ENCODE results near the gene CLIP4. TPM values are rescaled to one million over a fixed set of nuclear protein-coding genes. Genes with fewer than 3 reads are reported as not detected.

Gene CLIP4
- total RNA-seq, 1 experiment from 2014 or later, result 18.2 TPM

GRCh38 chr2:29068513-29068912 is 46.7 kb upstream of the CLIP4 start:
- intact Hi-C loops (cut with micrococcal nuclease; ENCODE audit: unreplicated experiment), result no loop called here
- no peaks in the 10 kb centered on the region for H3K27me3 ChIP-seq (replicated peaks; ENCODE audit: insufficient read depth, low read depth, low read length, poor library complexity)
- no peak for DNase-seq (ENCODE audit: low spot score)
- no peak overlapping the region for H3K27ac ChIP-seq (ENCODE audit: low read depth, low read length, poor library complexity, severe bottlenecking)
- H3K36me3 ChIP-seq (ENCODE audit: insufficient read depth, low read length, poor library complexity, severe bottlenecking), result no peaks in the 10 kb centered on the region
- CTCF ChIA-PET, result no interaction called here
- no peaks in the 10 kb centered on the region for H3K4me1 ChIP-seq (ENCODE audit: insufficient read depth, low read length, poor library complexity, severe bottlenecking)
- H3K9me3 ChIP-seq (ENCODE audit: low read depth, low read length, poor library complexity, severe bottlenecking), result no peaks in the 10 kb centered on the region
- no peak for TF ChIP-seq EZH2 (IDR thresholded peaks at IDR 0.05; ENCODE audit: borderline replicate concordance, low read depth, low read length, poor library complexity, severe bottlenecking)
- no peak for TF ChIP-seq CTCF (conservative IDR thresholded peaks at IDR 0.05; ENCODE audit: low read depth, low read length)
- no TSS peak for BruUV-seq (replicated peaks)
- POLR2A ChIA-PET (ENCODE audit: low non-redundant PET), result no interaction called here
- H3K4me3 ChIP-seq (ENCODE audit: low read depth, low read length, poor library complexity, severe bottlenecking), result no peak overlapping the region

- no peak overlapping the region for H3K4me3 ChIP-seq (ENCODE audit: low read depth, low read length, poor library complexity, severe bottlenecking)
- ChIA-PET CTCF (no interaction called here), POLR2A (ENCODE audit: low non-redundant PET) (no interaction called here)
- H3K27ac ChIP-seq (ENCODE audit: low read depth, low read length, poor library complexity, severe bottlenecking), result no peak overlapping the region
- no peaks in the 10 kb centered on the region for H3K4me1 ChIP-seq (ENCODE audit: insufficient read depth, low read length, poor library complexity, severe bottlenecking)
- intact Hi-C loops (cut with micrococcal nuclease; ENCODE audit: unreplicated experiment), result no loop called here
- no peaks in the 10 kb centered on the region for H3K36me3 ChIP-seq (ENCODE audit: insufficient read depth, low read length, poor library complexity, severe bottlenecking)
- no TSS peak for BruUV-seq (replicated peaks)
- no peak for DNase-seq (ENCODE audit: low spot score)
- no peak for TF ChIP-seq CTCF (conservative IDR thresholded peaks at IDR 0.05; ENCODE audit: low read depth, low read length)
- no peak for TF ChIP-seq EZH2 (IDR thresholded peaks at IDR 0.05; ENCODE audit: borderline replicate concordance, low read depth, low read length, poor library complexity, severe bottlenecking)
- no peaks in the 10 kb centered on the region for H3K27me3 ChIP-seq (replicated peaks; ENCODE audit: insufficient read depth, low read depth, low read length, poor library complexity)
- H3K9me3 ChIP-seq (ENCODE audit: low read depth, low read length, poor library complexity, severe bottlenecking), result no peaks in the 10 kb centered on the region
Measured at GRCh38 chr2:29070526-29070925, 44.7 kb upstream of the CLIP4 start.

DNA sequence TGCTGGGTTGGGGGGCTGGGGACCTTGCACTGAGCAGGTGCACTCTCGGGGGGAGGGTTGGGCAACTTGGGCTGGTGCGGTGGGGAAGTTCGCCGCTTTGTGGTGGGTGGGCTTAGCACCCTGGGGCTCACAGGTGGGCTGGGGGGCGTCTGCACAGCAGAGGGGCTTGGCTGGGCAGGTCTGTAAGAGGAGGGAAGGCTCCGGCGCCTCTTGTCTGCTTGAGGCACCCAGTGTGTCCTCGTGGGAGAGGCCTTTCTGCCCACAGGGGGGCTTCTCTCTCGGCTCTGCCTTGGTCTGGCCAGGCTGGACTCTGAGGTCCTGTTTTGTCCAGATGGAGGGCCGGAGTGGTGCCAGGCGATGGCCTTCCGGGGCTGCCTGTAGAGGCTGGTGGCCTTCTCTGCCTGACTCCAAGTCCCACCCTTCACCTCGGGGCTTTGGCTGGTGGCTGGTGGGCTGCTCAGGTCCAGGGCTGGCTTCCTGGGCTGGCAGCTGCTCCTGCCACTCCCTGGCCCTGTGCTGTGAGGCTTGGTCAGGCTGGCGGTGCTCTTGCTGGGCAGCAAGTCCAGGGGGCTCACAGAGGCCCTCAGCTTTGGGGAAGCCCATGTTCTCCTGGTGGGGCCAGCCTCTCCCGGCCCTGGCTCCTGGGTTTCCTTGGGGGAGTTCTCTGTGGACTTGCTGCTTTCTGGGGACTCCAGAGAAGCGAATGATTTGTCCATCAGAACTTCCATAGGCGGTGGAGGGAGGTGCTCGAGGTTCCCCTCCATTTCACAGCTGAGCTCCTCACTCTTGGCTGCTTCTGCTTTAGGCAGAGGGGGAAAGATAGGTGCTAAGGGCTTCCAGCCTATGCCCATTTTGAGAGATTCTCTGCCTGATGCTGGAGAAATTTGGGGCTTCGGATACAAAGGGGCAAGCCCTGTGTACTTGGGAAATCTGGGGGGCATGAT is 43.9 kb upstream of the CLIP4 start:
- no peak for DNase-seq (ENCODE audit: low spot score)
- no peaks in the 10 kb centered on the region for H3K27me3 ChIP-seq (replicated peaks; ENCODE audit: insufficient read depth, low read depth, low read length, poor library complexity)
- ChIA-PET CTCF (no interaction called here), POLR2A (ENCODE audit: low non-redundant PET) (no interaction called here)
- TF ChIP-seq CTCF (conservative IDR thresholded peaks at IDR 0.05; ENCODE audit: low read depth, low read length) (no peak), EZH2 (IDR thresholded peaks at IDR 0.05; ENCODE audit: borderline replicate concordance, low read depth, low read length, poor library complexity, severe bottlenecking) (no peak)
- H3K9me3 ChIP-seq (ENCODE audit: low read depth, low read length, poor library complexity, severe bottlenecking), result no peaks in the 10 kb centered on the region
- H3K4me1 ChIP-seq (ENCODE audit: insufficient read depth, low read length, poor library complexity, severe bottlenecking), result no peaks in the 10 kb centered on the region
- no peak overlapping the region for H3K27ac ChIP-seq (ENCODE audit: low read depth, low read length, poor library complexity, severe bottlenecking)
- intact Hi-C loops (cut with micrococcal nuclease; ENCODE audit: unreplicated experiment), result no loop called here
- no peaks in the 10 kb centered on the region for H3K36me3 ChIP-seq (ENCODE audit: insufficient read depth, low read length, poor library complexity, severe bottlenecking)
- no TSS peak for BruUV-seq (replicated peaks)
- H3K4me3 ChIP-seq (ENCODE audit: low read depth, low read length, poor library complexity, severe bottlenecking), result no peak overlapping the region
